K562 (cell line): ENCODE results near the gene HDHD3. TPM values are rescaled to one million over a fixed set of nuclear protein-coding genes. Genes with fewer than 3 reads are reported as not detected.
A peak's percentile ranks its signal among the peaks of the same experiment; 100 is the strongest.

Experiments
- ARID2 ChIP-seq: fragments of 450-650 bp; IDR thresholded peaks from 2 replicates; pipeline ENCODE4 v1.6.1; 2017; ENCODE audit warnings: antibody characterized with exemption, mild to moderate bottlenecking
- GTF2A2 ChIP-seq: IDR thresholded peaks from 2 replicates; pipeline ENCODE4 v1.6.1; 2016; ENCODE audit warnings: mild to moderate bottlenecking, missing genetic modification characterization, missing compliant biosample characterization
- HNRNPH1 ChIP-seq: fragments of 200-400 bp; formaldehyde crosslinking; optimal IDR thresholded peaks from 2 replicates; pipeline ENCODE3; 2017; ENCODE audit warnings: low read depth, mild to moderate bottlenecking, low read length, moderate library complexity
- KLF16 ChIP-seq: IDR thresholded peaks from 2 replicates; pipeline ENCODE4 v1.6.1; 2016; ENCODE audit warnings: antibody characterized with exemption
- PRMT5 ChIP-seq: sonication (generic); formaldehyde crosslinking; IDR thresholded peaks from 2 replicates; pipeline ENCODE4 v1.5.0; 2020; ENCODE audit warnings: missing genetic modification reagents
- RHOXF2B ChIP-seq: fragments of 250-450 bp; sonication (Bioruptor Pico); conservative IDR thresholded peaks from 2 replicates; pipeline ENCODE4 v1.5.1; 2021
- RREB1 ChIP-seq: fragments of 250-450 bp; sonication (Bioruptor Pico); IDR thresholded peaks from 2 replicates; pipeline ENCODE4 v1.4.0; 2020
- SAFB ChIP-seq: fragments of 200-400 bp; formaldehyde crosslinking; IDR thresholded peaks from 2 replicates; pipeline ENCODE4 v1.6.1; 2017; ENCODE audit warnings: low read depth, low read length, borderline replicate concordance
- ZFP36 ChIP-seq: fragments of 150-350 bp; IDR thresholded peaks from 2 replicates; pipeline ENCODE4 v1.6.1; 2018; ENCODE audit warnings: low read length, low read depth; ENCODE audit not compliant: partially characterized antibody
- ZNF124 ChIP-seq: sonication (generic); formaldehyde crosslinking; IDR thresholded peaks from 2 replicates; pipeline ENCODE4 v1.8.1; 2022; ENCODE audit warnings: missing genetic modification reagents
- ZNF134 ChIP-seq: fragments of 250-450 bp; sonication (Bioruptor Pico); conservative IDR thresholded peaks from 2 replicates; pipeline ENCODE4 v1.4.0; 2020
- polyA plus RNA-seq, 8 experiments: library from polyadenylated mRNA; depleted of rRNA in 4 of 8; stranded (reverse) in 5 of 8; unstranded in 3 of 8; fragments of >200 nt; fragmentation: Nextera tagmentation in 2 of 8; fragmentation: Illumina TruSeq in 1 of 8; extraction: Ambion mirVana in 2 of 8; extraction: Trizol in 1 of 8; gene quantifications; 2 replicates each; pipeline versions ENCODE4 v1.2.1 to v1.2.3, GENCODE V29; 2011 to 2014; ENCODE audit warnings: inconsistent platforms in 1 of 8, missing spikeins in 1 of 8
- total RNA-seq, 7 experiments: library from RNA; depleted of rRNA in 6 of 7; stranded (reverse); fragments of >200 nt in 6 of 7; fragmentation: Illumina TruSeq in 2 of 7; extraction: Trizol in 2 of 7; gene quantifications; 2 replicates each; pipeline versions ENCODE4 v1.2.1 to v1.2.3, GENCODE V29; 2011 to 2021; ENCODE audit warnings: low replicate concordance in 1 of 7
- TF ChIP-seq, protein P1 (sequence below): fragments of 250-450 bp; sonication (Bioruptor Pico); IDR thresholded peaks from 2 replicates; pipeline ENCODE4 v1.8.0; 2021; ENCODE audit warnings: moderate library complexity, mild to moderate bottlenecking, inconsistent platforms
- TF ChIP-seq, protein P2 (sequence below): fragments of 200-800 bp; sonication (Bioruptor generic); IDR thresholded peaks from 2 replicates; pipeline ENCODE4 v1.6.1; 2017; ENCODE audit warnings: missing genetic modification characterization, missing compliant biosample characterization
- TF ChIP-seq, protein P3 (sequence below): fragments of 250-450 bp; sonication (Bioruptor Pico); IDR thresholded peaks from 2 replicates; pipeline ENCODE4 v1.6.1; 2021; ENCODE audit warnings: mild to moderate bottlenecking
- TF ChIP-seq, protein P4 (sequence below): sonication (generic); formaldehyde crosslinking; IDR thresholded peaks from 2 replicates; pipeline ENCODE4 v1.8.0; 2022; ENCODE audit warnings: mild to moderate bottlenecking, missing genetic modification reagents
- TF ChIP-seq, protein P5 (sequence below), 2 experiments: fragments of 450-650 bp in 1 of 2; sonication (generic) in 1 of 2; formaldehyde crosslinking; conservative IDR thresholded peaks; 2 replicates each; pipeline versions ENCODE4 v1.4.0 to v1.8.1; 2020 to 2022; ENCODE audit warnings: mild to moderate bottlenecking in 1 of 2, missing genetic modification reagents in 1 of 2

HDHD3 gene
- total and polyA plus RNA-seq, 9 of the 15 experiments (the other 6 are each of a cell fraction or from before 2014, with no cell fraction given), result 1.1 to 19.1 (median 10.9) TPM

GRCh38 chr9:113345671-113346070, 31.1 kb downstream of the HDHD3 start (continued):
- no peak for TF ChIP-seq SAFB
- TF ChIP-seq KLF16, result no peak
- TF ChIP-seq RREB1 (CRISPR knock-in tag), result peak; percentile 73; the same call in 1 of the 2 replicates
- no peak for TF ChIP-seq ZFP36
- TF ChIP-seq, protein P1, sequence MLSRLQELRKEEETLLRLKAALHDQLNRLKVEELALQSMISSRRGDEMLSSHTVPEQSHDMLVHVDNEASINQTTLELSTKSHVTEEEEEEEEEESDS, result 0 out of 2 replicates have a peak, but pooled peaks have one; percentile 34
- TF ChIP-seq GTF2A2 (tag), result peak; percentile 92
- TF ChIP-seq, protein P2, sequence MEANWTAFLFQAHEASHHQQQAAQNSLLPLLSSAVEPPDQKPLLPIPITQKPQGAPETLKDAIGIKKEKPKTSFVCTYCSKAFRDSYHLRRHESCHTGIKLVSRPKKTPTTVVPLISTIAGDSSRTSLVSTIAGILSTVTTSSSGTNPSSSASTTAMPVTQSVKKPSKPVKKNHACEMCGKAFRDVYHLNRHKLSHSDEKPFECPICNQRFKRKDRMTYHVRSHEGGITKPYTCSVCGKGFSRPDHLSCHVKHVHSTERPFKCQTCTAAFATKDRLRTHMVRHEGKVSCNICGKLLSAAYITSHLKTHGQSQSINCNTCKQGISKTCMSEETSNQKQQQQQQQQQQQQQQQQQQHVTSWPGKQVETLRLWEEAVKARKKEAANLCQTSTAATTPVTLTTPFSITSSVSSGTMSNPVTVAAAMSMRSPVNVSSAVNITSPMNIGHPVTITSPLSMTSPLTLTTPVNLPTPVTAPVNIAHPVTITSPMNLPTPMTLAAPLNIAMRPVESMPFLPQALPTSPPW (CRISPR knock-in tag), result no peak
- TF ChIP-seq, protein P3, sequence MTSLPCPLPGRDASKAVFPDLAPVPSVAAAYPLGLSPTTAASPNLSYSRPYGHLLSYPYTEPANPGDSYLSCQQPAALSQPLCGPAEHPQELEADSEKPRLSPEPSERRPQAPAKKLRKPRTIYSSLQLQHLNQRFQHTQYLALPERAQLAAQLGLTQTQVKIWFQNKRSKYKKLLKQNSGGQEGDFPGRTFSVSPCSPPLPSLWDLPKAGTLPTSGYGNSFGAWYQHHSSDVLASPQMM (CRISPR knock-in tag), result no peak
- TF ChIP-seq ZNF134 (CRISPR knock-in tag), result peak; percentile 67
- TF ChIP-seq HNRNPH1, result no peak
- TF ChIP-seq ARID2, result no peak
- TF ChIP-seq, protein P4, sequence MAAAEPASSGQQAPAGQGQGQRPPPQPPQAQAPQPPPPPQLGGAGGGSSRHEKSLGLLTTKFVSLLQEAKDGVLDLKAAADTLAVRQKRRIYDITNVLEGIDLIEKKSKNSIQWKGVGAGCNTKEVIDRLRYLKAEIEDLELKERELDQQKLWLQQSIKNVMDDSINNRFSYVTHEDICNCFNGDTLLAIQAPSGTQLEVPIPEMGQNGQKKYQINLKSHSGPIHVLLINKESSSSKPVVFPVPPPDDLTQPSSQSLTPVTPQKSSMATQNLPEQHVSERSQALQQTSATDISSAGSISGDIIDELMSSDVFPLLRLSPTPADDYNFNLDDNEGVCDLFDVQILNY (CRISPR knock-in tag), result no peak
- TF ChIP-seq PRMT5 (CRISPR knock-in tag), result no peak
- no peak for TF ChIP-seq RHOXF2B (CRISPR knock-in tag)
- TF ChIP-seq, protein P5, sequence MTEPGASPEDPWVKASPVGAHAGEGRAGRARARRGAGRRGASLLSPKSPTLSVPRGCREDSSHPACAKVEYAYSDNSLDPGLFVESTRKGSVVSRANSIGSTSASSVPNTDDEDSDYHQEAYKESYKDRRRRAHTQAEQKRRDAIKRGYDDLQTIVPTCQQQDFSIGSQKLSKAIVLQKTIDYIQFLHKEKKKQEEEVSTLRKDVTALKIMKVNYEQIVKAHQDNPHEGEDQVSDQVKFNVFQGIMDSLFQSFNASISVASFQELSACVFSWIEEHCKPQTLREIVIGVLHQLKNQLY (CRISPR knock-in tag; conservative IDR thresholded peaks at IDR 0.05), result no peak
- no peak for TF ChIP-seq ZNF124
